CD14-positive monocyte (primary cell): Measurements from ENCODE around the gene DENND4A. TPM values are rescaled to one million over a fixed set of nuclear protein-coding genes. Genes with fewer than 3 reads are reported as not detected.

Source experiments
- DNase-seq, 3 donors: peaks; one replicate each; pipeline ENCODE4 v3.0.0-alpha.2; 2011 to 2022
- H2AFZ ChIP-seq: 2 replicates; pipeline ENCODE4 v1.6.0; 2012; ENCODE audit warnings: mild to moderate bottlenecking, low read depth, low read length, inconsistent platforms; ENCODE audit not compliant: insufficient read depth, poor library complexity, severe bottlenecking
- H3K27ac ChIP-seq, 2 donors: 1 replicate in 1 of 2; 2 replicates in 1 of 2; pipeline ENCODE4 v1.5.1; 2012 to 2013; ENCODE audit warnings: low read length in 2 of 2, control low read depth in 1 of 2, inconsistent platforms in 1 of 2, low read depth in 1 of 2, mild to moderate bottlenecking in 1 of 2
- H3K27me3 ChIP-seq, 2 donors: one replicate each; pipeline versions ENCODE4 v1.6.0 to v1.6.1; 2011 to 2013; ENCODE audit warnings: low read length in 2 of 2; ENCODE audit not compliant: control insufficient read depth in 2 of 2, insufficient read depth in 2 of 2
- H3K36me3 ChIP-seq, 2 donors: replicated peaks in 1 of 2; 1 replicate in 1 of 2; 2 replicates in 1 of 2; pipeline versions ENCODE4 v1.5.1 to v1.6.1; 2012 to 2013; ENCODE audit warnings: low read length in 2 of 2, control low read depth in 1 of 2, inconsistent platforms in 1 of 2, mild to moderate bottlenecking in 1 of 2; ENCODE audit not compliant: insufficient read depth in 2 of 2, control insufficient read depth in 1 of 2
- H3K4me1 ChIP-seq, 2 donors: 1 replicate in 1 of 2; 2 replicates in 1 of 2; pipeline versions ENCODE4 v1.5.1 to v1.6.1; 2012 to 2013; ENCODE audit warnings: low read length in 2 of 2, control low read depth in 1 of 2, inconsistent platforms in 1 of 2, mild to moderate bottlenecking in 1 of 2, moderate library complexity in 1 of 2; ENCODE audit not compliant: insufficient read depth in 2 of 2, control insufficient read depth in 1 of 2
- H3K4me2 ChIP-seq: replicated peaks from 2 replicates; pipeline ENCODE3; 2012; ENCODE audit warnings: low read length, moderate library complexity, mild to moderate bottlenecking; ENCODE audit not compliant: poor library complexity, severe bottlenecking; ENCODE audit errors: extremely low read depth
- H3K4me3 ChIP-seq, 3 experiments: fragments of 200-600 bp in 1 of 3; sonication (generic) in 1 of 3; replicated peaks in 1 of 3; 1 replicate in 2 of 3; 2 replicates in 1 of 3; pipeline ENCODE4 v1.5.1; 2011 to 2013; ENCODE audit warnings: low read length in 3 of 3, mild to moderate bottlenecking in 3 of 3, control low read depth in 2 of 3, low read depth in 2 of 3, inconsistent platforms in 1 of 3, moderate library complexity in 1 of 3
- H3K79me2 ChIP-seq: 2 replicates; pipeline ENCODE4 v1.6.0; 2012; ENCODE audit warnings: mild to moderate bottlenecking, control low read depth, inconsistent platforms, low read length, moderate library complexity; ENCODE audit not compliant: insufficient read depth
- H3K9ac ChIP-seq: 2 replicates; pipeline ENCODE4 v1.6.0; 2017; ENCODE audit warnings: low read length, mild to moderate bottlenecking; ENCODE audit not compliant: insufficient read depth, poor library complexity, severe bottlenecking
- H3K9me3 ChIP-seq, 2 donors: replicated peaks in 1 of 2; 1 replicate in 1 of 2; 2 replicates in 1 of 2; pipeline versions ENCODE4 v1.5.1 to v1.6.1; 2012 to 2013; ENCODE audit warnings: low read length in 2 of 2, control low read depth in 1 of 2; ENCODE audit not compliant: control insufficient read depth in 1 of 2, insufficient read depth in 1 of 2
- H4K20me1 ChIP-seq: 2 replicates; pipeline ENCODE4 v1.6.0; 2012; ENCODE audit warnings: mild to moderate bottlenecking, low read length, control low read depth, moderate library complexity; ENCODE audit not compliant: insufficient read depth
- H3K27ac Mint-ChIP-seq, 7 donors: one replicate each; pipeline ENCODE4 v1.8.0; 2020; ENCODE audit warnings: mild to moderate bottlenecking in 7 of 7, mixed read lengths in 7 of 7, moderate library complexity in 6 of 7, inconsistent platforms in 2 of 7
- H3K27me3 Mint-ChIP-seq, 3 donors: one replicate each; pipeline ENCODE4 v1.8.0; 2021 to 2022; ENCODE audit warnings: low read depth in 3 of 3, mild to moderate bottlenecking in 3 of 3, mixed read lengths in 3 of 3, moderate library complexity in 3 of 3, inconsistent platforms in 1 of 3
- H3K36me3 Mint-ChIP-seq, 2 donors: one replicate each; pipeline ENCODE4 v1.8.0; 2020; ENCODE audit warnings: mixed read lengths in 2 of 2, inconsistent platforms in 1 of 2, mild to moderate bottlenecking in 1 of 2
- H3K4me1 Mint-ChIP-seq: one replicate; pipeline ENCODE4 v1.8.0; 2020; ENCODE audit warnings: mild to moderate bottlenecking, mixed read lengths
- H3K4me3 Mint-ChIP-seq, 2 donors: one replicate each; pipeline ENCODE4 v1.8.0; 2020; ENCODE audit warnings: mild to moderate bottlenecking in 2 of 2, mixed read lengths in 2 of 2, moderate library complexity in 1 of 2
- H3K9me3 Mint-ChIP-seq, 7 donors: one replicate each; pipeline ENCODE4 v1.8.0; 2020 to 2022; ENCODE audit warnings: mixed read lengths in 7 of 7, mild to moderate bottlenecking in 6 of 7, moderate library complexity in 6 of 7, inconsistent platforms in 2 of 7
- WGBS: methylation state at CpG from one replicate; pipeline ENCODE4 v1.1.5; 2013; ENCODE audit warnings: missing lambda C conversion rate; ENCODE audit not compliant: insufficient coverage; 5-methylcytosine and 5-hydroxymethylcytosine counted together
- intact Hi-C, 2 donors: fragments of 100-400 bp; cut with micrococcal nuclease; formaldehyde crosslinking; loops; one replicate each; pipeline versions ENCODE4 v1.15.0 to v1.15.1; 2023
- polyA plus RNA-seq, 3 donors: library from polyadenylated mRNA; depleted of rRNA in 1 of 3; unstranded in 2 of 3; stranded (reverse) in 1 of 3; fragments of 300-500 nt in 2 of 3; fragments of >200 nt in 1 of 3; fragmentation: Illumina TruSeq in 2 of 3; gene quantifications; 1 replicate in 2 of 3; 2 replicates in 1 of 3; pipeline ENCODE4 v1.2.3, GENCODE V29; 2012 to 2021
- TF ChIP-seq, protein P1 (sequence below): fragments of 200-600 bp; IDR thresholded peaks from one replicate; pipeline ENCODE4 v1.8.0; 2022; ENCODE audit warnings: antibody characterized with exemption, mild to moderate bottlenecking

Gene DENND4A
- polyA plus RNA-seq, 3 donors = 4.6 to 11.0 (median 6.9) TPM

DNA sequence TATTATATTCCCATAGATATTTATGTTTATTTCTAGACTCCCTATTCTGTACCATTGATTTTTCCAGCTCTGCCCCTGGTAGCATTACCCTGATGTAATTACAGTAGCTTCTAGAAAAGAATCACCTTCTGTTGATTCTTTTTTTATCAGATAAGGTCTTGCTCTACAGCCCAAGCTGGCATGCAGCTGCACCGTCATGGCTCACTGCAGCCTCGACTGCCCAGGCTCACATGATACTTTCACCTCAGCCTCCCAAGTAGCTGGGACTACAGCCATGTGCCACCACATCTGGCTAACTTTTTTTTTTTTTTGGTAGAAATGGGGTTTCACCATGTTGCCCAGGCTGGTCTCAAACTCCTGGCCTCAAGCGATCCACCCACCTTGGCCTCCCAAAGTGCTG lies 128.6 kb downstream of the DENND4A start:
- TF ChIP-seq, protein P1, sequence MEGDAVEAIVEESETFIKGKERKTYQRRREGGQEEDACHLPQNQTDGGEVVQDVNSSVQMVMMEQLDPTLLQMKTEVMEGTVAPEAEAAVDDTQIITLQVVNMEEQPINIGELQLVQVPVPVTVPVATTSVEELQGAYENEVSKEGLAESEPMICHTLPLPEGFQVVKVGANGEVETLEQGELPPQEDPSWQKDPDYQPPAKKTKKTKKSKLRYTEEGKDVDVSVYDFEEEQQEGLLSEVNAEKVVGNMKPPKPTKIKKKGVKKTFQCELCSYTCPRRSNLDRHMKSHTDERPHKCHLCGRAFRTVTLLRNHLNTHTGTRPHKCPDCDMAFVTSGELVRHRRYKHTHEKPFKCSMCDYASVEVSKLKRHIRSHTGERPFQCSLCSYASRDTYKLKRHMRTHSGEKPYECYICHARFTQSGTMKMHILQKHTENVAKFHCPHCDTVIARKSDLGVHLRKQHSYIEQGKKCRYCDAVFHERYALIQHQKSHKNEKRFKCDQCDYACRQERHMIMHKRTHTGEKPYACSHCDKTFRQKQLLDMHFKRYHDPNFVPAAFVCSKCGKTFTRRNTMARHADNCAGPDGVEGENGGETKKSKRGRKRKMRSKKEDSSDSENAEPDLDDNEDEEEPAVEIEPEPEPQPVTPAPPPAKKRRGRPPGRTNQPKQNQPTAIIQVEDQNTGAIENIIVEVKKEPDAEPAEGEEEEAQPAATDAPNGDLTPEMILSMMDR = no peak
- Mint-ChIP-seq H3K27me3 (no peaks in the 10 kb centered on the region), H3K4me1 (no peaks in the 10 kb centered on the region), H3K27ac (no peak overlapping the region), H3K4me3 (no peak overlapping the region), H3K9me3 (no peaks in the 10 kb centered on the region), H3K36me3 (peaks cover 63 to 86% of the 10 kb centered on the region in 2 donors)
- Histone ChIP-seq H3K36me3 (peaks cover 85 to 96% of the 10 kb centered on the region in 2 donors), H3K4me2 (no peak overlapping the region), H3K9me3 (no peaks in the 10 kb centered on the region), H3K27me3 (no peaks in the 10 kb centered on the region), H2AFZ (no peak overlapping the region), H3K27ac (no peak overlapping the region), H3K4me1 (no peaks in the 10 kb centered on the region), H3K9ac (no peak overlapping the region), H3K4me3 (no peak overlapping the region), H4K20me1 (no peaks in the 10 kb centered on the region), H3K79me2 (no peaks in the 10 kb centered on the region)
- no peak for DNase-seq
- WGBS = no CpG with 5 or more reads among the region's 3 CpGs
- intact Hi-C loops = loop anchor here in 1 of 2 donors (10.0 kb wide), 1 partner anchor 189 kb away; no protein-coding TSS in a partner anchor

DNA sequence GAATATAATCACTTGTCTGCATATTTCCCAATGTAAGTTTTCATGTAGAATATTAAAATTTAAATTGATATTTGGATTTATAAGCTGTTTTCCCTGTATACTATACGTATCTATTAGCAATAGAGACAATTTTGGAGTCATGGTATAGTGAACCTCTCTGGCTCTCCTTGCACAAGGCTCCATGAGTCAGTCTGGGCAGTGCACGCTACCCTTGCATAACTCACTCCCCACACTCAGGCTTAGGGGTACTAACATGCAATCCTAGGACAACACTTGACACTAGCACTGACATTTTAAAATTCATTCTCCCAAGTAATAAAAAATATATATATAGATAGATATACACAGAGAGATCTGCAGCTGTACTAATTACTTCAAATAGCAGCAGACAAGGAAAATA lies 131.2 kb downstream of the DENND4A start:
- Mint-ChIP-seq H3K9me3 (no peaks in the 10 kb centered on the region), H3K4me3 (no peak overlapping the region), H3K27me3 (no peaks in the 10 kb centered on the region), H3K36me3 (peaks cover 64 to 85% of the 10 kb centered on the region in 2 donors), H3K4me1 (no peaks in the 10 kb centered on the region), H3K27ac (no peak overlapping the region)
- Histone ChIP-seq H3K9me3 (no peaks in the 10 kb centered on the region), H3K27me3 (no peaks in the 10 kb centered on the region), H3K4me2 (no peak overlapping the region), H2AFZ (no peak overlapping the region), H3K36me3 (peaks cover 85 to 96% of the 10 kb centered on the region in 2 donors), H3K4me3 (no peak overlapping the region), H3K4me1 (no peaks in the 10 kb centered on the region), H4K20me1 (no peaks in the 10 kb centered on the region), H3K9ac (no peak overlapping the region), H3K79me2 (no peaks in the 10 kb centered on the region), H3K27ac (no peak overlapping the region)
- DNase-seq = peak in 1 of 3 donors; percentile 45
- intact Hi-C loops = loop anchor here in 1 of 2 donors (10.0 kb wide), 1 partner anchor 186 kb away; no protein-coding TSS in a partner anchor
- TF ChIP-seq, protein P1 = no peak
- no CpG with 5 or more reads among the region's 2 CpGs for WGBS
